K562 (cell line): ENCODE measurements around the gene SRRM4. TPM values are rescaled to one million over a fixed set of nuclear protein-coding genes. Genes with fewer than 3 reads are reported as not detected.

ENCODE experiments used
- BACH1 ChIP-seq: fragments of 200-800 bp; sonication (Bioruptor generic); IDR thresholded peaks from 2 replicates; pipeline ENCODE4 v1.6.1; 2016; ENCODE audit warnings: missing genetic modification characterization, missing compliant biosample characterization
- C11orf30 ChIP-seq: fragments of 450-650 bp; IDR thresholded peaks from 2 replicates; pipeline ENCODE4 v1.6.1; 2016; ENCODE audit warnings: low read depth, mild to moderate bottlenecking
- CHAMP1 ChIP-seq: fragments of 450-650 bp; IDR thresholded peaks from 2 replicates; pipeline ENCODE4 v1.6.1; 2016; ENCODE audit warnings: mild to moderate bottlenecking
- CREM ChIP-seq: IDR thresholded peaks from 2 replicates; pipeline ENCODE4 v1.6.1; 2014; ENCODE audit warnings: antibody characterized with exemption, low read depth
- HEY1 ChIP-seq: fragments of 250-450 bp; sonication (Bioruptor Pico); IDR thresholded peaks from 2 replicates; pipeline ENCODE4 v1.5.0; 2020; ENCODE audit warnings: mild to moderate bottlenecking, moderate library complexity, borderline replicate concordance
- ZBTB40 ChIP-seq, 2 experiments: fragments of 450-650 bp in 1 of 2; sonication (generic) in 1 of 2; formaldehyde crosslinking in 1 of 2; IDR thresholded peaks; 2 replicates each; pipeline versions ENCODE4 v1.7.1 to v1.9.0; 2016 to 2022; ENCODE audit warnings: inconsistent platforms in 1 of 2, mild to moderate bottlenecking in 1 of 2, missing genetic modification reagents in 1 of 2
- ZNF232 ChIP-seq: sonication (generic); formaldehyde crosslinking; IDR thresholded peaks from 2 replicates; pipeline ENCODE4 v1.8.0; 2022; ENCODE audit warnings: mild to moderate bottlenecking, missing genetic modification reagents
- ZNF507 ChIP-seq: conservative IDR thresholded peaks from 2 replicates; pipeline ENCODE4 v1.6.1; 2017; ENCODE audit warnings: missing genetic modification characterization, missing compliant biosample characterization
- ZNF561 ChIP-seq: fragments of 450-650 bp; formaldehyde crosslinking; conservative IDR thresholded peaks from 2 replicates; pipeline ENCODE4 v1.4.0; 2020; ENCODE audit warnings: mild to moderate bottlenecking, moderate library complexity
- polyA plus RNA-seq, 8 experiments: library from polyadenylated mRNA; depleted of rRNA in 4 of 8; stranded (reverse) in 5 of 8; unstranded in 3 of 8; fragments of >200 nt; fragmentation: Nextera tagmentation in 2 of 8; fragmentation: Illumina TruSeq in 1 of 8; extraction: Ambion mirVana in 2 of 8; extraction: Trizol in 1 of 8; gene quantifications; 2 replicates each; pipeline versions ENCODE4 v1.2.1 to v1.2.3, GENCODE V29; 2011 to 2014; ENCODE audit warnings: inconsistent platforms in 1 of 8, missing spikeins in 1 of 8
- total RNA-seq, 7 experiments: library from RNA; depleted of rRNA in 6 of 7; stranded (reverse); fragments of >200 nt in 6 of 7; fragmentation: Illumina TruSeq in 2 of 7; extraction: Trizol in 2 of 7; gene quantifications; 2 replicates each; pipeline versions ENCODE4 v1.2.1 to v1.2.3, GENCODE V29; 2011 to 2021; ENCODE audit warnings: low replicate concordance in 1 of 7

Gene SRRM4
- total and polyA plus RNA-seq, 9 of the 15 experiments (the other 6 are each of a cell fraction or from before 2014, with no cell fraction given) = not detected

- TF ChIP-seq ZBTB40 (IDR thresholded peaks at IDR 0.05) = peak; percentile 43; the same call in 1 of the 2 replicates
- TF ChIP-seq ZBTB40 (CRISPR knock-in tag; IDR thresholded peaks at IDR 0.05) = no peak
- peak; percentile 58 for TF ChIP-seq C11orf30
- TF ChIP-seq HEY1 (CRISPR knock-in tag) = no peak
- no peak for TF ChIP-seq ZNF232 (CRISPR knock-in tag)
- no peak for TF ChIP-seq ZNF561
- peak; percentile 61 for TF ChIP-seq BACH1 (tag)
- TF ChIP-seq CREM = peak; percentile 50; the same call in 1 of the 2 replicates
- 0 out of 2 replicates have a peak, but pooled peaks have one; percentile 40 for TF ChIP-seq CHAMP1
- TF ChIP-seq ZNF507 = no peak
Observed at GRCh38 chr12:119060847-119061796, 79.8 kb downstream of the SRRM4 start (continued).
